ENCODE measurements around the gene FGF19.

FGF19 gene

GRCh38 chr11:69667619-69668604, 35.9 kb downstream of the FGF19 start:
- no peak for DNase-seq

DNA sequence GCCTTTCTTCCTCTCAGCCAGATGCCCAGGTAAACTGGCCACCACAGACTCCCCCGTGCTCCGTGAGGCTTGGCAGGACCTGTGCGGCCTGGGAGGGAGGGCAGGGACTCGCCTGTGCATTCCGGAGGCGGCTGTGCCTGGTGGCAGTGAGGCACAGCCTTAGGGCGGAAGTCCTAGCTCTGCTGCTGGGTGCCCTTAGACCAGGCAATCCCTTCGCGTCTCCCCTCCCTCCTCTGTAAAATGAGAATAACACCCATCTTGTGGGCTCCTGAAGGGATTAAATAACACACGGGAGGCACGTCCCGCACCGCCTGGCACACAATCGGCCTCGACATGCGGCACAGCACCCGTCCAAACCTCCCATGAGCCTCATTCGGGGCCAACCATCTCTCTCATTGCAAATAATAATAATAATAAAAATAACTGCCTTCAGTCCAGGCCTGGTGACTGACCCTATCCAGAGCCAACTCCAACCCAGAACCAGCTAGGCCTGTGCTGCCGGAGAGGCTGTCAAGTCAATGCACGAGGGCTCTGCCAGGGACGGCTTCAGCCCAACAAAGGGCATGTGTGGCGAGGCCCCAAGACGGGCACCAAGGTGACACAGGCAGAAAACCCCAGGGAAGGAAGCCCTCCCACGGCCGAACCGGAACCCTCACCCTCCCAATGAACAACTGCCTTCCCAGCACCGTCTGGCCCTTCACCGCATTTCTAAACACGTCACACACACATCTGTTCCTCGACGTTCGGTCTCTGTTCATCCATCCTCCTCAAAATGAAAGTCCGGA, 36.9 kb downstream of the FGF19 start:
- no peak for DNase-seq

GRCh38 chr11:69666261-69666660, 37.6 kb downstream of the FGF19 start:
- DNase-seq = no peak

- no peak for DNase-seq
These were observed 38.2 kb downstream of the FGF19 start for GRCh38 chr11:69665669-69666068.

DNA sequence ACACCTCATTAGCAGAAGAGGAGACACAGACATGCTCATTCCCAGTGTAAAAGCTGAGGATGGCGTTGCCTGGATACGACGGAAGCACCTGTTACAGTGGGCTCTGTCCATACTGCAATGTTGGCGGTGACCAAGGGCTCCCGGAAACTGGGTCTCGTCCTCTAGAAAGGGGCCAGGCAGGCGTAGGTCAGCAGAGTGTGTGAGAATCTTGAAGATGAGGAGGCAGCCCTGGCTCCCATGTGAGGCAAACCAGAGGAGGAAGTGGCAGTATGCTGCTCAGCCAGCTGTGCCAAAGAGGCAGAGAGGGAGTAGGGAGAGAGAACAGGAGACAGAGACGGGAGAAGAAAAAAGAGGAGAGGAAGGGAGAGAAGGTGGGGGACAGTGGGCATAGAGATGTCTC, 38.9 kb downstream of the FGF19 start:
- no peak for DNase-seq

DNA sequence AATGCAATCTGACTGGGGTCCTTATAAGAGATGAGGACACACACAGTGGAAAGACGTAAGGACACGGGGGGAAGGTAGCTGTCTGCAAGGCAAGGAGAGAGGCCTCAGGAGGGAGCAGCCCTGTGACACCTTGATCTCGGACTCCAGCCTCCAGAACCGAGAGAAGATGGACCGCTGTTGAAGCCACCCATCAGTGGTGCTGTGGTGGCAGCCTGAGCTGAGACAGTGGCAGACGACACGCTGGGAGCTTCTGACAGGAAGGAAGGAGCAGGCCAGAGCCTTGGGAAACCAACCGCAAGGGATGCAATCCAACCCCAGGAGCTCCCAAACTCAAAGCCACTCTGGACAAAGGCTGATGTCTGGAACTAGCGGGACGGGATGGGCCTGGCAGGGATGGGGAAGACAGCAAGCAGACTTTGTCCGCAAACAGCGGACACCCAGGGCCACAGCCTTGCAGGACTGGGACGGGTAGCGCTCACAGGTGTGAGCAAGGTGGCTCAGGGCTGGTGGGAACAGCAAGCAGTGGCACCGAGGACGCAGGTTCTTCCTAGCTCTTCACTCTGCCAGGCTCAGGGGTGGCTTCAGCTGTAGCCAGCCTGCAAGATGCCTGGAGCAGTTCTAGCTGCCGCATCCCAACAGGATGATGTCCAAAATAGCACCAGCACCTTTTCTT, 39.6 kb downstream of the FGF19 start:
- DNase-seq = no peak

- no peak for DNase-seq
These were observed 40.5 kb downstream of the FGF19 start for GRCh38 chr11:69663326-69663725.

- no peak for DNase-seq
These were observed 41.0 kb downstream of the FGF19 start for GRCh38 chr11:69662806-69663205.

GRCh38 chr11:69662021-69662698, 41.7 kb downstream of the FGF19 start:
- DNase-seq = no peak

GRCh38 chr11:69661413-69661715, 42.5 kb downstream of the FGF19 start:
- no peak for DNase-seq

DNA sequence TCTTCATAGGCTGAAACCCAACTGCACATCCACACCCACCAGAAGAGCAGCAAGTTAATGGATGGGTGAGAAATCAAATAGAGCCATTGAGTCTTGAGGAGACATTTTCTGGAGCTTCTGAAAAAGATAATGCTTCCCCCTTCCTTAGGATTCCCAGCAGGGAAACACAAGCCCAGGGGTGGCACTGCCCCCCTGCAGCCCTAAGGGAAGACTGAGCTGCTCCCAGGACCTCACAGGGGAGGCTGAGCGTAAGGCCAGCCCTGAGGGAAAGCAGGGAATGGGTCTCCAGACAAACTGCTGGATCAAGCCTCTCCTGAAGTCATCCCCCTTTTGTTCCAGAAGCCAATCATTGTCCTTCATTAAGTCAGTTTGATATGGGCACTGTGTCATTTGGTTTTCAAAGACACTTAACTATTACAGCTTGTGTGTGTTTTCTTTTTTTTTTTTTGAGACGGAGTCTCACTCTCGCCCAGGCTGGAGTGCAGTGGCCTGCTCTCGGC, 43.8 kb downstream of the FGF19 start:
- no peak for DNase-seq

GRCh38 chr11:69659591-69659990, 44.2 kb downstream of the FGF19 start:
- DNase-seq = no peak

DNA sequence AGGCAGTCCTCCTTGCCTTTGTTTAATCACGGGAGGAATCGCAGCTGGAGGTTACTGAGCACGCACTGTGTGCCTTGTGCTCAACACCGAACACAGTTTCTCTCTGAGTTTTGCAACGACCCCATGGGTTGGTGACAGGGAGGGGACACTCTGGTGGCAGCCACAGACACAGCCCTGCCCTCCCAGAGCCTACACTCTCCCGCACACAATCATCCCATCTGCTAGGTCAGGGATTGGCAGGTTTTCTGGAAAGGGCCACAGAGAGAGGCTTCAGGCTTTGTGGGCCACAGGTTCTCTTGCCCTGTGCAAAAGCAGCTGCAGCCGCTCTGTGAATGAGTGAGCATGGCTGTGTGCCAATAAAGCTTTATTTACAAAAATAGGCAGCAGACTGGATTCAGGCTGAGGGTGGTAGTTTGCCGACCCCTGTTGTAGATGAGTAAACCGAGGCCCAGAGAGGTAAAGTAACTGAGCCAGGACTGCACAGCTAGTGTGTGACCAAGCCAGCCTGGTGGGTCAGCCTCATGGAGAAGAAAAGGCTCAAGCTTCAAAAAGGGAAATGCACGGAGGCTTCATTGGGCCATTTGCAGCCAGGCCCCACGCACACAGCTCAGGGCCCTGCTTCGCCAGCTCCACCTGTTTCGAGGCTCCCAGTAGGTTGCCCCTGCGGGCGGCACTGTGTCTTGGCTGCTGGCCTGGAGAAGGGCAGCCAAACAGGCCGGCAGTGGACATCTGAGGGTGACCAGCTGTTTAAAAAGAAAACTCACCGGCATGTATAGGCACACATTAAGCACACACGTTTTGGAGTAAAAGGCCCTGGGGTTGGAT, 45.0 kb downstream of the FGF19 start:
- DNase-seq = no peak

GRCh38 chr11:69657911-69658625, 45.8 kb downstream of the FGF19 start:
- DNase-seq = peak; percentile 28

DNA sequence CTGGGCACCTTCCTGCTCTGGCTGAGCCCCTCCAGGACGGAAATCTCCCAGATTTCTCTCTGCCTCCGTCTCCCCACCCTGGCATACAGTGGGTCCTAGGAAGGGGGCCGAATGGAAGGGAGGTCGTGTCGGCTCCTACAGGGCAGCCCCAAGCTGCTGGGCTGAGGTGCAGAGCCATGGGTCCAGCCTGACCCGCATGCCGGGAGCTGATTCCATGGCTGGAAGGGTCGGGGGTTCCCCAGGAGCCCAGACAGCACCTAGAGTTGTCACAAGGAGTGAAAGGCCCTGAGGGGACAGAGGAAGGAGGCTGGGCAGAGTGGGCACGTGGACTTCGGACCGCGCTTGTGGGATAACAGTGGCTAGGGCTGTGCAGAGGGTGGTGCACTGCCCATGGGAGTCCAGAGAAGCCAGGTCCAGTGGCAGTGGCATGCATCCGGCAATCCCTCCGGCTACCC, 46.3 kb downstream of the FGF19 start:
- no peak for DNase-seq

DNA sequence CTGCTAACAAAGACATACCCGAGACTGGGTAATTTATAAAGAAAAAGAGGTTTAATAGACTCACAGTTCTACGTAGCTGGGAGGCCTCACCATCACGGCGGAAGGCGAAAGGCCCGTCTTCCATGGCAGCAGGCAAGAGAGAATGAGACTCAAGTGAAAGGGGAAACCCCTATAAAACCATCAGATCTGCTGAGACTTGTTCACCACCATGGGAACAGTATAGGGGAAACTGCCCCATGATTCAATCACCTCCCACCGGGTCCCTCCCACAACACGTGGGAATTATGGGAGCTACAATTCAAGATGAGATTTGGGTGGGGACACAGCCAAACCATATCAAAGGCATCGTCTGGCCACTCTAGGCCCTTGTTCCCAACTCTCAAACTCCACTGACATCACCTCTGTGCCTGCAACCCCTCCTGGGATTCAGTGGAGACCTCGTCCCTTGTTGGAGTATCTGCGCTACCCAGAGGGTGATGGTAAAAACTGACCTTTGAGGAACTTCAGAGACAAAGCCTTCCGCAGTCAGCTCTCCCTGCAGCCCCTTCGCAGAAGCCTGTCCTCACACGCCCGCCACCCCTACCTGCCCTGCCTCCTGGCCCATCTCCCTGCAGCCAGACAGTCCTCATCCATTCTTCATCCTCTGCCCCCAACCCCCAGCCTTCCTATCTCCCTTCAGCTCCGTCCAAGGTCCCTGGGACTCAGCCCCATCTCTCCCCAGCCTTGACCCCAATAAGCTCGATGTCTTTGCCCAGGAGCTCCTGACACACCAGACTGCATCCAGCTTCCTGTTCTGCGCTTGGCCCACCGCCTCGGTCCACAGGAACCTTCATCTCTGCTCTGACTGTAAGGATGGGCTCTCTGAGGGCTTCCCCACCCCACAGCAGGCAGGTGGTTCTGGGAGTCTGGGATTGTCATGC, 47.0 kb downstream of the FGF19 start:
- DNase-seq = no peak

GRCh38 chr11:69655479-69656428, 48.1 kb downstream of the FGF19 start:
- no peak for DNase-seq
